DOHH2 (cell line): Measurements from ENCODE around the gene NPVF.

Source experiments
- H3F3A ChIP-seq: fragments of 200-600 bp; sonication (generic), shearing (Covaris generic); 2 replicates; pipeline ENCODE4 v1.6.0; 2016; ENCODE audit warnings: antibody characterized with exemption, mild to moderate bottlenecking; ENCODE audit not compliant: control insufficient read depth, insufficient read depth
- H3K27ac ChIP-seq: fragments of 200-600 bp; sonication (generic); 2 replicates; pipeline ENCODE4 v1.5.1; 2014; ENCODE audit warnings: low read depth, mild to moderate bottlenecking, low read length, moderate library complexity
- H3K27me3 ChIP-seq: fragments of 200-600 bp; sonication (generic); 2 replicates; pipeline ENCODE4 v1.6.1; 2014; ENCODE audit warnings: mild to moderate bottlenecking, low read length, mixed read lengths; ENCODE audit not compliant: control insufficient read depth
- H3K36me3 ChIP-seq: fragments of 200-600 bp; sonication (generic); 2 replicates; pipeline ENCODE4 v1.6.1; 2014; ENCODE audit warnings: mild to moderate bottlenecking, low read length, moderate library complexity, mixed read lengths; ENCODE audit not compliant: control insufficient read depth
- H3K4me1 ChIP-seq: fragments of 200-600 bp; sonication (generic); 2 replicates; pipeline ENCODE4 v1.6.1; 2014; ENCODE audit warnings: mild to moderate bottlenecking, low read length, mixed read lengths; ENCODE audit not compliant: control insufficient read depth
- H3K4me2 ChIP-seq: fragments of 200-600 bp; sonication (generic); 2 replicates; pipeline ENCODE4 v1.6.0; 2014; ENCODE audit warnings: mild to moderate bottlenecking, low read length, moderate library complexity
- H3K4me3 ChIP-seq: fragments of 200-600 bp; sonication (generic); 2 replicates; pipeline ENCODE4 v1.5.1; 2014; ENCODE audit warnings: mild to moderate bottlenecking, low read length, mixed read lengths
- H3K79me2 ChIP-seq: fragments of 200-600 bp; sonication (generic); 2 replicates; pipeline ENCODE4 v1.6.1; 2014; ENCODE audit warnings: mild to moderate bottlenecking, low read length, mixed read lengths; ENCODE audit not compliant: control insufficient read depth
- H3K9me2 ChIP-seq: fragments of 200-600 bp; sonication (generic); replicated peaks from 2 replicates; pipeline ENCODE4 v1.6.1; 2014; ENCODE audit warnings: mild to moderate bottlenecking, low read length, mixed read lengths; ENCODE audit not compliant: control insufficient read depth
- H3K9me3 ChIP-seq: fragments of 200-600 bp; sonication (generic); 2 replicates; pipeline ENCODE4 v1.6.1; 2014; ENCODE audit warnings: antibody characterized with exemption, low read length, mixed read lengths; ENCODE audit not compliant: control insufficient read depth, insufficient read depth
- H4K20me1 ChIP-seq: fragments of 200-600 bp; sonication (generic); 2 replicates; pipeline ENCODE4 v1.6.0; 2014; ENCODE audit warnings: low read depth, mild to moderate bottlenecking, antibody characterized with exemption, low read length, moderate library complexity; ENCODE audit not compliant: control insufficient read depth, insufficient read depth
- CTCF ChIP-seq: fragments of 200-600 bp; sonication (generic); IDR thresholded peaks from one replicate; pipeline ENCODE4 v1.5.1; 2014; ENCODE audit warnings: antibody characterized with exemption, mild to moderate bottlenecking, low read depth, low read length; ENCODE audit not compliant: poor library complexity, severe bottlenecking
- EZH2phosphoT487 ChIP-seq: fragments of 200-600 bp; sonication (generic); IDR thresholded peaks from 2 replicates; pipeline ENCODE4 v1.6.1; 2017; ENCODE audit warnings: borderline replicate concordance, mild to moderate bottlenecking, antibody characterized with exemption, low read length, moderate library complexity, mixed read lengths

Gene NPVF

GRCh38 chr7:25234336-25234735 lies 6.0 kb upstream of the NPVF start:
- peaks cover 12% of the 10 kb centered on the region for H3K27me3 ChIP-seq
- H3K36me3 ChIP-seq = no peaks in the 10 kb centered on the region
- H3K4me3 ChIP-seq = no peak overlapping the region
- H3K4me2 ChIP-seq = no peak overlapping the region
- H3K4me1 ChIP-seq = no peaks in the 10 kb centered on the region
- no peaks in the 10 kb centered on the region for H3F3A ChIP-seq
- no peaks in the 10 kb centered on the region for H3K9me3 ChIP-seq
- H4K20me1 ChIP-seq = no peaks in the 10 kb centered on the region
- H3K9me2 ChIP-seq = no peaks in the 10 kb centered on the region
- no peak for TF ChIP-seq CTCF
- TF ChIP-seq EZH2phosphoT487 = no peak
- no peaks in the 10 kb centered on the region for H3K79me2 ChIP-seq
- H3K27ac ChIP-seq = no peak overlapping the region

- H3K4me2 ChIP-seq = no peak overlapping the region
Measured at GRCh38 chr7:25223206-25223605, 5.1 kb downstream of the NPVF start.

DNA sequence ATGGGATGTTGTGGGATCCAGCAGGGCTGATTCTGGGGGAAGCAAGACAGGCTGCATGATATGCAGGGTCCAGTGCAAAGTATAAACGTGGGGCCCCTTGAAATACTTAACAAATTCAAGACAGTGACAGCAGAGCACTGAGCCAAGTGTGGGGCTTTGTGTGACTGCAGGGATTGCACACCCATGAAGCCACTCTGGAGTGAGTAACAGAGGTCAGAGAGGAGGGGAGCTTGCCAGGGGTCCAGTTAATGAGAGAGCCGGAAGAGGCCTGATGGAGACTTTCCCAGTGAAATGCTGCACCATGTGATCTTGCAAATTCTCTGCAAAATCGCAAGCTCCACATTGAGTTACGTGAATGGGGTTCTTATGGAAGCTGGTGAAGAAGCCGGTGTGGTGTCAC lies 5.6 kb downstream of the NPVF start:
- no peaks in the 10 kb centered on the region for H4K20me1 ChIP-seq
- peaks cover 24% of the 10 kb centered on the region for H3K27me3 ChIP-seq
- no peak for TF ChIP-seq EZH2phosphoT487
- TF ChIP-seq CTCF = no peak
- H3K4me1 ChIP-seq = peaks cover 8% of the 10 kb centered on the region; the same call in 1 of the 2 replicates
- no peaks in the 10 kb centered on the region for H3K9me2 ChIP-seq
- no peak overlapping the region for H3K27ac ChIP-seq
- no peak overlapping the region for H3K4me3 ChIP-seq
- H3K36me3 ChIP-seq = no peaks in the 10 kb centered on the region
- H3F3A ChIP-seq = no peaks in the 10 kb centered on the region
- H3K79me2 ChIP-seq = no peaks in the 10 kb centered on the region
- H3K9me3 ChIP-seq = no peaks in the 10 kb centered on the region
- H3K4me2 ChIP-seq = no peak overlapping the region

More at GRCh38 chr7:25223206-25223605, 5.1 kb downstream of the NPVF start:
- peaks cover 8% of the 10 kb centered on the region; the same call in 1 of the 2 replicates for H3K4me1 ChIP-seq
- H3F3A ChIP-seq = no peaks in the 10 kb centered on the region
- no peaks in the 10 kb centered on the region for H3K79me2 ChIP-seq
- no peak overlapping the region for H3K4me3 ChIP-seq
- H3K9me2 ChIP-seq = no peaks in the 10 kb centered on the region
- H3K27me3 ChIP-seq = peaks cover 27% of the 10 kb centered on the region
- no peaks in the 10 kb centered on the region for H4K20me1 ChIP-seq
- no peak for TF ChIP-seq CTCF
- TF ChIP-seq EZH2phosphoT487 = no peak
- H3K36me3 ChIP-seq = no peaks in the 10 kb centered on the region
- H3K27ac ChIP-seq = no peak overlapping the region
- no peaks in the 10 kb centered on the region for H3K9me3 ChIP-seq

DNA sequence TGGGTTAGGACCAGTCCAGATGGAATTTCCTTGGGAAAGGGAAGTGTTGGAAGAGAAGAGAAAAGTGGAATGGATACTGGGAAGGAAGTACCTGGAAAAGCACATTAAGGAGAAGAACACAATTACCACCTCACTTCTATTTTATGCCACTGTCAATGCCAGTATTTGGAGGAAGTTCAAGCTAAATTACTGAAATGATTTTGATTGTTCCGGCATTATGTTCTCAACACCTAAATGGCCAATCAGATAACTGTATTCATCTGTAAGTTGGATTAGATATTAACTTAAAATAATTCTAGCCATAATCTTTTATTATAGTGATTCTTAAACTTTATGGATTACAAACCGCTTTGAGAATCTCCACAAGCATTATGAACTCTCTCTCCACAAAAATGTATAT lies 7.3 kb downstream of the NPVF start:
- H3K36me3 ChIP-seq = no peaks in the 10 kb centered on the region
- H3K9me2 ChIP-seq = no peaks in the 10 kb centered on the region
- H4K20me1 ChIP-seq = no peaks in the 10 kb centered on the region
- TF ChIP-seq EZH2phosphoT487 (no peak), CTCF (no peak)
- H3K79me2 ChIP-seq = no peaks in the 10 kb centered on the region
- peaks cover 21% of the 10 kb centered on the region for H3K27me3 ChIP-seq
- H3K9me3 ChIP-seq = no peaks in the 10 kb centered on the region
- no peak overlapping the region for H3K4me2 ChIP-seq
- peaks cover 8% of the 10 kb centered on the region; the same call in 1 of the 2 replicates for H3K4me1 ChIP-seq
- no peaks in the 10 kb centered on the region for H3F3A ChIP-seq
- no peak overlapping the region for H3K4me3 ChIP-seq
- no peak overlapping the region for H3K27ac ChIP-seq
